Measurements from ENCODE around the gene KRTAP4-7. TPM values are rescaled to one million over a fixed set of nuclear protein-coding genes. Genes with fewer than 3 reads are reported as not detected.
"Not testable (repeated sequence)": the region's sequence is repeated elsewhere in the genome, so short reads cannot be mapped to it uniquely, and the experiment has no call there.

KRTAP4-7 gene
- total RNA-seq, 1 donor from 2014 or later, result not detected

GRCh38 chr17:41098042-41098441 lies 14.1 kb downstream of the KRTAP4-7 start, which contains the start of gene KRTAP4-8:
Gene KRTAP4-8, minus strand, starts transcription at chr17:41098142. Its CDS starts 58 bp downstream, at chr17:41098084.
- no peak for TF ChIP-seq CTCF (conservative IDR thresholded peaks at IDR 0.05; ENCODE audit: low read depth, low read length)
- no peak for DNase-seq (ENCODE audit: low read depth)

GRCh38 chr17:41098481-41098880 lies 14.5 kb downstream of the KRTAP4-7 start:
- no peak for DNase-seq (ENCODE audit: low read depth)
- no peak overlapping the region for H3K4me3 ChIP-seq (ENCODE audit: low read depth, low read length)
- TF ChIP-seq CTCF (conservative IDR thresholded peaks at IDR 0.05; ENCODE audit: low read depth, low read length), result no peak

More at GRCh38 chr17:41098042-41098441, 14.1 kb downstream of the KRTAP4-7 start, which contains the start of gene KRTAP4-8:
- H3K4me3 ChIP-seq (ENCODE audit: low read depth, low read length), result no peak within 1 kb of the TSS

- H3K4me3 ChIP-seq (ENCODE audit: low read depth, low read length); DNase-seq (ENCODE audit: low read depth): not testable (repeated sequence)
These were observed 15.9 kb downstream of the KRTAP4-7 start for GRCh38 chr17:41099682-41100480.

- no peak within 1 kb of the TSS for H3K4me3 ChIP-seq (ENCODE audit: low read depth, low read length)
- no peak for DNase-seq (ENCODE audit: low read depth)
- TF ChIP-seq CTCF (conservative IDR thresholded peaks at IDR 0.05; ENCODE audit: low read depth, low read length), result no peak
These were observed 17.8 kb downstream of the KRTAP4-7 start, which contains the start of gene KRTAP4-16 for GRCh38 chr17:41101586-41102259. Gene KRTAP4-16, minus strand, starts transcription at chr17:41102209. Its CDS starts 0 bp downstream, at chr17:41102209.

- no peak for DNase-seq (ENCODE audit: low read depth)
These were observed 19.9 kb downstream of the KRTAP4-7 start for GRCh38 chr17:41103896-41104295.

GRCh38 chr17:41104386-41105038 lies 20.6 kb downstream of the KRTAP4-7 start:
- H3K4me3 ChIP-seq (ENCODE audit: low read depth, low read length), result not testable (repeated sequence)
- peak; percentile 7 for DNase-seq (ENCODE audit: low read depth)

More at GRCh38 chr17:41103896-41104295, 19.9 kb downstream of the KRTAP4-7 start:
- no peak overlapping the region for H3K4me3 ChIP-seq (ENCODE audit: low read depth, low read length)
- no peak for TF ChIP-seq CTCF (conservative IDR thresholded peaks at IDR 0.05; ENCODE audit: low read depth, low read length)

GRCh38 chr17:41105347-41105746 lies 21.4 kb downstream of the KRTAP4-7 start, which contains the start of gene KRTAP4-9:
Gene KRTAP4-9, plus strand, starts transcription at chr17:41105389. Its CDS starts 0 bp downstream, at chr17:41105389.
- not testable (repeated sequence) for DNase-seq (ENCODE audit: low read depth); H3K4me3 ChIP-seq (ENCODE audit: low read depth, low read length)

GRCh38 chr17:41107941-41108450 lies 24.0 kb downstream of the KRTAP4-7 start:
- TF ChIP-seq CTCF (conservative IDR thresholded peaks at IDR 0.05; ENCODE audit: low read depth, low read length), result no peak
- no peak overlapping the region for H3K4me3 ChIP-seq (ENCODE audit: low read depth, low read length)
- DNase-seq (ENCODE audit: low read depth), result no peak

GRCh38 chr17:41108728-41109386 lies 24.9 kb downstream of the KRTAP4-7 start:
- DNase-seq (ENCODE audit: low read depth), result not testable (repeated sequence)

More at GRCh38 chr17:41108728-41109386, 24.9 kb downstream of the KRTAP4-7 start:
- not testable (repeated sequence) for H3K4me3 ChIP-seq (ENCODE audit: low read depth, low read length)

Measured in epithelial cell of proximal tubule (primary cell).